GM12878 (cell line): Measurements from ENCODE around the gene LRRC66. TPM values are rescaled to one million over a fixed set of nuclear protein-coding genes. Genes with fewer than 3 reads are reported as not detected.

Experiments
- ATAC-seq: fragments of 200-7000 bp; cut with Tn5 transposase; 3 replicates; pipeline ENCODE4 v1.9.1; 2020; ENCODE audit warnings: mild to moderate bottlenecking, moderate library complexity
- BruUV-seq: library from RNA; stranded (reverse); fragments of 400-500 nt; replicated peaks from 2 replicates; lab custom pipeline; 2021; lab: Mats Ljungman, UMichigan
- CTCF ChIA-PET: fragments of 300-600 bp; sonication (Branson Sonifier 250); formaldehyde crosslinking; extraction: SDS; loops from one replicate; lab custom pipeline; 2021; ENCODE audit warnings: inconsistent platforms; lab: Yijun Ruan, JAX
- POLR2A ChIA-PET: fragments of 350-600 bp; formaldehyde crosslinking; extraction: SDS; loops from one replicate; lab custom pipeline; 2021; ENCODE audit warnings: inconsistent platforms; lab: Charles Lee
- RAD21 ChIA-PET: fragments of 300-600 bp; sonication (Branson Sonifier 250); formaldehyde crosslinking; loops from one replicate; lab custom pipeline; 2023; ENCODE audit warnings: antibody characterized with exemption; ENCODE audit not compliant: unreplicated experiment; lab: Charles Lee
- SMC1A ChIA-PET: fragments of 300-600 bp; sonication (Branson Sonifier 250); formaldehyde crosslinking; loops from one replicate; lab custom pipeline; 2023; ENCODE audit not compliant: unreplicated experiment, uncharacterized antibody; lab: Charles Lee
- DNase-seq: peaks from one replicate; pipeline ENCODE4 v3.0.0-alpha.2; 2011; ENCODE audit warnings: low read depth, low spot score
- FAIRE-seq: peaks from 3 replicates; lab custom pipeline; 2011; peaks lifted over from hg19 to GRCh38; lab: Jason Lieb, UNC
- H2AFZ ChIP-seq: 2 replicates; pipeline ENCODE4 v1.6.0; 2011; ENCODE audit warnings: low read depth, low read length, control low read depth; ENCODE audit not compliant: control insufficient read depth
- H3K27ac ChIP-seq: 2 replicates; pipeline ENCODE4 v1.5.1; 2011; ENCODE audit warnings: control low read depth; ENCODE audit not compliant: control insufficient read depth, insufficient read depth
- H3K27me3 ChIP-seq, 2 experiments: replicated peaks in 1 of 2; 2 replicates each; pipeline versions ENCODE4 v1.6.0 to v1.6.1; 2011; ENCODE audit warnings: low read length in 1 of 2; ENCODE audit not compliant: control insufficient read depth in 2 of 2, insufficient read depth in 2 of 2
- H3K36me3 ChIP-seq, 2 experiments: 2 replicates each; pipeline ENCODE4 v1.5.1; 2011; ENCODE audit warnings: low read length in 1 of 2; ENCODE audit not compliant: control insufficient read depth in 2 of 2, insufficient read depth in 2 of 2
- H3K4me1 ChIP-seq: 2 replicates; pipeline ENCODE4 v1.6.1; 2011; ENCODE audit warnings: mild to moderate bottlenecking, low read length, moderate library complexity, mixed read lengths; ENCODE audit not compliant: control insufficient read depth, insufficient read depth
- H3K4me2 ChIP-seq: 2 replicates; pipeline ENCODE4 v1.6.0; 2011; ENCODE audit warnings: control low read depth; ENCODE audit not compliant: control insufficient read depth, insufficient read depth
- H3K4me3 ChIP-seq: fragments of 200-600 bp; sonication (generic); 2 replicates; pipeline ENCODE4 v1.5.1; 2016
- H3K79me2 ChIP-seq: 2 replicates; pipeline ENCODE4 v1.6.0; 2011; ENCODE audit warnings: low read length; ENCODE audit not compliant: control insufficient read depth, insufficient read depth
- H3K9ac ChIP-seq: 2 replicates; pipeline ENCODE4 v1.8.0; 2011; ENCODE audit warnings: low read length, control low read depth, mixed read lengths; ENCODE audit not compliant: control insufficient read depth, insufficient read depth
- H3K9me3 ChIP-seq: replicated peaks from 3 replicates; pipeline ENCODE4 v1.5.1; 2011; ENCODE audit warnings: mild to moderate bottlenecking, low read length; ENCODE audit not compliant: control insufficient read depth, insufficient read depth
- H4K20me1 ChIP-seq: 2 replicates; pipeline ENCODE4 v1.6.0; 2011; ENCODE audit not compliant: control insufficient read depth, insufficient read depth
- CREM ChIP-seq: IDR thresholded peaks from 2 replicates; pipeline ENCODE4 v1.6.1; 2014; ENCODE audit warnings: antibody characterized with exemption, low read depth
- HSF1 ChIP-seq: fragments of 150-350 bp; IDR thresholded peaks from 2 replicates; pipeline ENCODE4 v1.6.1; 2014; ENCODE audit warnings: mild to moderate bottlenecking, low read depth, low read length
- NFYA ChIP-seq: IDR thresholded peaks from 2 replicates; pipeline ENCODE4 v1.6.1; 2011; ENCODE audit warnings: low read depth, mild to moderate bottlenecking, low read length, improper control_type of control experiment, borderline replicate concordance
- ZBTB33 ChIP-seq: fragments of 450-650 bp; IDR thresholded peaks from 2 replicates; pipeline ENCODE4 v1.6.1; 2017; ENCODE audit warnings: mild to moderate bottlenecking
- ZBTB4 ChIP-seq: fragments of 450-650 bp; formaldehyde crosslinking; IDR thresholded peaks from 2 replicates; pipeline ENCODE4 v1.4.0; 2022; ENCODE audit warnings: mild to moderate bottlenecking, moderate library complexity
- WGBS: methylation state at CpG from one replicate; pipeline ENCODE4 v1.1.6; 2016; ENCODE audit warnings: low lambda C conversion rate; ENCODE audit not compliant: insufficient replicate concordance, insufficient coverage; ENCODE audit errors: missing lambda C conversion rate; 5-methylcytosine and 5-hydroxymethylcytosine counted together
- in situ Hi-C: fragments of 300-500 bp; cut with MboI; formaldehyde crosslinking; loops from 9 replicates; pipeline ENCODE4 v1.14.3; 2018; ENCODE audit warnings: mixed read lengths
- intact Hi-C: fragments of 100-400 bp; cut with micrococcal nuclease; formaldehyde crosslinking; loops from one replicate; pipeline ENCODE4 v1.14.2; 2022; ENCODE audit not compliant: unreplicated experiment
- polyA plus RNA-seq, 11 experiments: library from polyadenylated mRNA; depleted of rRNA in 4 of 11; unstranded in 6 of 11; stranded (reverse) in 5 of 11; fragments of >200 nt; fragmentation: Nextera tagmentation in 4 of 11; fragmentation: Illumina TruSeq in 1 of 11; extraction: Ambion mirVana in 4 of 11; extraction: Trizol in 1 of 11; gene quantifications; 1 replicate in 1 of 11; 2 replicates in 10 of 11; pipeline versions ENCODE4 v1.2.1 to v1.2.3, GENCODE V29; 2011 to 2016; ENCODE audit warnings: inconsistent platforms in 2 of 11, missing spikeins in 2 of 11, low read depth in 1 of 11
- total RNA-seq, 4 experiments: library from RNA; depleted of rRNA in 3 of 4; stranded (reverse); fragments of >200 nt in 3 of 4; fragmentation: Illumina TruSeq in 1 of 4; extraction: Trizol in 1 of 4; gene quantifications; 2 replicates each; pipeline versions ENCODE4 v1.2.1 to v1.2.3, GENCODE V29; 2013 to 2021

Gene LRRC66
- total and polyA plus RNA-seq, 10 of the 15 experiments (the other 5 are each of a cell fraction or from before 2014, with no cell fraction given), result 0.02 to 0.18 (median 0.09) TPM; not detected in 2

- H3K27me3 ChIP-seq, result no peaks in the 10 kb centered on the region
- 0% methylated on average over 1 of the region's 1 CpG for WGBS
- no peaks in the 10 kb centered on the region for H3K9me3 ChIP-seq
- in situ Hi-C loops, result no loop called here
- no peak overlapping the region for H2AFZ ChIP-seq
- H3K4me3 ChIP-seq, result no peak overlapping the region
- FAIRE-seq (no peak), ATAC-seq (no peak)
- no peaks in the 10 kb centered on the region for H3K79me2 ChIP-seq
- no peak for TF ChIP-seq NFYA
- TF ChIP-seq CREM, result no peak
- no peak for TF ChIP-seq ZBTB33
- TF ChIP-seq ZBTB4 (CRISPR knock-in tag), result no peak
- no peak for TF ChIP-seq HSF1
- TF ChIP-seq, all 136 proteins: peak for 0
- DNase-seq, result no peak
- Histone ChIP-seq H3K27ac (no peak overlapping the region), H4K20me1 (no peaks in the 10 kb centered on the region), H3K36me3 (no peaks in the 10 kb centered on the region), H3K4me1 (no peaks in the 10 kb centered on the region), H3K4me2 (no peak overlapping the region), H3K9ac (no peak overlapping the region)
- POLR2A ChIA-PET, result no interaction called here
- CTCF ChIA-PET, result no interaction called here
- SMC1A ChIA-PET, result interaction anchor here (1.1 kb wide), 1 partner anchor 106 kb away, joined by 3 read pairs; no protein-coding TSS in a partner anchor
- RAD21 ChIA-PET, result no interaction called here
- intact Hi-C loops, result no loop called here
- BruUV-seq, result no TSS peak
Observed at GRCh38 chr4:52017814-52018213, 2.3 kb downstream of the LRRC66 start.
